DMS53 treated with DMSO at 0.1 percent for 48 hours (cell line): ENCODE results near the gene ITM2C.

ENCODE experiments used
- DNase-seq: peaks from one replicate; lab custom pipeline; 2025; ENCODE audit not compliant: unreplicated experiment; lab: John Stamatoyannopoulos, UW

ITM2C gene

DNA sequence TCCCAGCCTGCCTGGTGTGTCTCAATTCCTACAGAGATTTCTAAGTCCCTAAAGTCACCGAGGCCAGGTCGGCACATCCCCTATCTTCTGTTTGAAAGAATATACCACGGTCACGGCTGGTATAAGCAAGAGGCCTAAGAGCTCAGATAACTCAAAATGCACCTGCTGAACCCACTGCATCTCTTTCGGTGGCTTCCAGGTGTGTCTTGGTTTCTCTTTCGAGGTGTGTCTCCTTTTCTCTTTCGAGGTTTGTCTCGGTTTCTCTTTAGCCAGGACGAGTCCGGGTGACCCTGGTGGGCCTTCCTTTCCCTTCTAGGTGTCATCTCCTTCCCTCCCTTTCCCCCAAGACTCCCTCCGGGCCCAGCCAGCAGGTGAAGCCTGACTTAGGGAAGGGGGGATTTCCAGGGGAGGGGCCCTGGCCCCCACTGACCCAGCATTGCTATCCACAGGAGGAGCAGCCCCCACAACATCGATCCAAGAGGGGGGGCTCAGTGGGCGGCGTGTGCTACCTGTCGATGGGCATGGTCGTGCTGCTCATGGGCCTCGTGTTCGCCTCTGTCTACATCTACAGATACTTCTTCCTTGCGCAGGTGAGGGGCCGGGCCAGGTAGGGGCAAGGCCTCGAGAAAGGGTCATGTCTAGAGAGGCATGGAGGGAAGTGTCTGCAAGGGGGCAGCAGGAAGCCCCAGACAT lies 8.4 kb downstream of the ITM2C start:
- no peak for DNase-seq

- DNase-seq, result no peak
Measured at GRCh38 chr2:230873661-230874401, 9.1 kb downstream of the ITM2C start.

DNA sequence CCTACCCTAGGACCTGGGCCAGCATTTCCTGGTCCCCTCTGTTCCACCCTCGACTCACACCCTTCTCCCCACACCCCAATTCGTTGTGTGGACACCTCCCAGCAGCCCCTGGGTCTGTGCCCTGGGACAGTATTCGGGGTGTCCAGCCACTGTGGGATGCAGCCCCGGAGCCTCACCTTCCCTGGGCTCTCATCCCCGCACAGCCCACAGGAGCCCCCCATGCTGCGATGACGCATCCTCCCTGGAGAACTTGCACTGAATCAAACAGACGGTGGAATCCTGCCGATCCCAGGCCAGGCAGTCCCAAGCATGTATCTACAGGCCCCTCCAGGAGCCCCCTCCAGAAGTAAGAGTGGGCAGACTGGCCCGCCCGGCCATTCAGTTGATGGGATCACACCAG lies 9.7 kb downstream of the ITM2C start:
- no peak for DNase-seq

DNA sequence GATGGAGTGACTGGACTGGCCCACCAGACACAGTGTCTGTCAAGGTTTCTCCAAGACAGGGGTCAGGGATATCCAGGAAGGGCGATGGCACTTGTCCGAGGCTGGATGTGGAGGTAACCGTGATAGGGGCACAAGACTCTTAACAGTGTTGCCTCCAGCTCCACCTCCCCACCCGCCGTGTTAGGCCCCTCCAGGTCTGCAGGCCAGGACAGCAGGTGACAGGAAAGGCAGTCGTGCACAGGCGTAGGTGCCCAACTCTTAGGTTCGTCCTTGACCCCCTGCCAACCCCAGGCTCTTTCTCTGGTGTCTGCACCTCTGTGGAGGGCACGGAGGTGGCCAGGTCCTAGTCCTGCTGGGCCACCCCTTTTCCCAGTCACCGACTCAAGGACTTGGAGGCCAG lies 10.1 kb downstream of the ITM2C start:
- DNase-seq, result no peak

- DNase-seq, result no peak
Measured at GRCh38 chr2:230875347-230876315, 10.9 kb downstream of the ITM2C start.

DNA sequence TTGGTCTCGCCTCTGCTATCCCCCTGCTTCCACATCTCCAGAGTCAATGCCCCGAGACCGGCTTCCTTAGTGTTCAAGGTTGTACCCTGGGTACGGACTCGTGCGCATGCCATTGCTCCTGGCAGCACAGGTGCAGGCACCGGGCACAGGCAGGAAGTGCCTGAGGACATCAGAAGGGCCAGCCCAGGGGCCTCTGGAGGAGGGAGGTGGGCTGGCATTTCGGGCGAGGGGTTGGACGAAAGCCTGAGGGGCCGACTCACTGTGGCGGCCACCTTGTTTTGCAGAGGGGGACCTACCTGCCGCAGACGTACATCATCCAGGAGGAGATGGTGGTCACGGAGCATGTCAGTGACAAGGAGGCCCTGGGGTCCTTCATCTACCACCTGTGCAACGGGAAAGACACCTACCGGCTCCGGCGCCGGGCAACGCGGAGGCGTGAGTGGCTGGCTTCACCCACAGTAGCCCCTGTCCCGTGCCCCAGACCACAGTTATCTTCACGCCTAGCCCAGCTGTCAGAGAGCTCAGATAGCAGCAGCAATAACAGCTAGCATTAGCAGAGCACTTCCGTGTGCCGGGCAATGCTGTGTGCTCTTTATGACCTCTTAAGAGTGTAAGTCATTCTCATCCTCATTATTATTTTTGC lies 12.5 kb downstream of the ITM2C start:
- no peak for DNase-seq

DNA sequence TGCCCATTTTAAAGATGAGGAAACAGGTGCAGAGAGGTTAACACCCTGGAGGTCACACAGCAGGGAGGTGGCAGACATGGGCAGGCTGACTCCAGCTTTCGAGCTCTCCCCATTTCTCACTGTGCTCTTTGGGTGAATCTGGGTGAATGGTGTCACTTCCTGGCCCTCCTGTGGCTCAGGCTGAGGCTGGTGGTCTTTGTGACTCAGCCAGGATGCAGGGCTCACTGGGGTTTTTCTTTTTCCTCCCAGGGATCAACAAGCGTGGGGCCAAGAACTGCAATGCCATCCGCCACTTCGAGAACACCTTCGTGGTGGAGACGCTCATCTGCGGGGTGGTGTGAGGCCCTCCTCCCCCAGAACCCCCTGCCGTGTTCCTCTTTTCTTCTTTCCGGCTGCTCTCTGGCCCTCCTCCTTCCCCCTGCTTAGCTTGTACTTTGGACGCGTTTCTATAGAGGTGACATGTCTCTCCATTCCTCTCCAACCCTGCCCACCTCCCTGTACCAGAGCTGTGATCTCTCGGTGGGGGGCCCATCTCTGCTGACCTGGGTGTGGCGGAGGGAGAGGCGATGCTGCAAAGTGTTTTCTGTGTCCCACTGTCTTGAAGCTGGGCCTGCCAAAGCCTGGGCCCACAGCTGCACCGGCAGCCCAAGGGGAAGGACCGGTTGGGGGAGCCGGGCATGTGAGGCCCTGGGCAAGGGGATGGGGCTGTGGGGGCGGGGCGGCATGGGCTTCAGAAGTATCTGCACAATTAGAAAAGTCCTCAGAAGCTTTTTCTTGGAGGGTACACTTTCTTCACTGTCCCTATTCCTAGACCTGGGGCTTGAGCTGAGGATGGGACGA lies 13.2 kb downstream of the ITM2C start:
- DNase-seq, result no peak

- DNase-seq, result no peak
Measured at GRCh38 chr2:230878599-230879188, 14.0 kb downstream of the ITM2C start.

- no peak for DNase-seq
Measured at GRCh38 chr2:230879271-230879882, 14.6 kb downstream of the ITM2C start.

DNA sequence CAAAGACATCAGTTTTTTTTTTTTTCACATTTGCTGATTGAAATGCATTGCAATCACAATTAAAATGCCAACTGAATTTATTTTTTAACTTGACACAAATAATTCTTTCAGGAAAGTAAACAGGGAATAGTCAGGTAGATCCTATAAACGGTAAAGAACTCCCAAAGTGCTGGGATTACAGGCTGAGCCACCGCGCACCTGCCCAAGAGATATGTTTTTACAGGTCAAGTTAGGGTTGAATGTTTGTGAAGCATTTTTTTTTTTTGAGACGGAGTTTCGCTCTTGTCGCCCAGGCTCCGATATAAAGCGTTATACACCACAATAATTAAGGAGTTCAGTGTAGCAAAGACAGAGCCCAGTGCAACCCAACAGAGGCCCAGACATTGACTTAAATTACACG lies 15.1 kb downstream of the ITM2C start:
- DNase-seq, result no peak

- DNase-seq, result no peak
Measured at GRCh38 chr2:230881840-230882239, 17.1 kb downstream of the ITM2C start.

DNA sequence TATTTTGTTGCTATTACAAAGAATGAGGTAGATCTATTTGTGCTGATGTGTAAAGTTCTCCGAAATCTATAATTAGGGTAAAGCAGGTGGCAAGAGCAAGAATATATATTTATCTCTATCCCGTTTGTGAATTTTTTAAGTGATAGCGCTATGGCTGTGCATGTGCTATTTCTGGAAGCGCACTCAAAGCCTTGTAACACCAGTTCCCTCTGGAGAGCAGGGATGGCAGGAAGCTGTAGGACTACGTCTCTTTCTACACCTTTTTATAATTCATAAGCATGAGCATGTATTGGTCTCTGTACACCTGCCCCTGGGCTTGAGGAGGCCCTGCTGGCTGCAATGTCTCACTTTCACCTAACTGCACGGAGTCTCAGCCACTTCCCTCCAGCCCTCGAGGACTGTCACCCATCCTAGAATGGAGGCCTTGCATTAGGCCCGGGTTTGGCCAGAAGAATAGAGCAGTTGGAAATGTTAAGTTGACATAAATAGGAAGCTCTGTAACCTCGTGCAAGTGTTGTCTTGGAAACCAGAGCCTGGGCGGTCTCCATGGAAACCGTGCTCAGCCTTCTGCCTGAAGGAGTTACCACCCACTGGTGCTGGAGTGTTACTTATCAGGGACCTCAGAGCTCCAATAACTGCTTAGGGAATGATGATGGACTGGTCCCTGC lies 20.9 kb downstream of the ITM2C start:
- DNase-seq, result no peak

- DNase-seq, result no peak
Measured at GRCh38 chr2:230886206-230886605, 21.5 kb downstream of the ITM2C start.

DNA sequence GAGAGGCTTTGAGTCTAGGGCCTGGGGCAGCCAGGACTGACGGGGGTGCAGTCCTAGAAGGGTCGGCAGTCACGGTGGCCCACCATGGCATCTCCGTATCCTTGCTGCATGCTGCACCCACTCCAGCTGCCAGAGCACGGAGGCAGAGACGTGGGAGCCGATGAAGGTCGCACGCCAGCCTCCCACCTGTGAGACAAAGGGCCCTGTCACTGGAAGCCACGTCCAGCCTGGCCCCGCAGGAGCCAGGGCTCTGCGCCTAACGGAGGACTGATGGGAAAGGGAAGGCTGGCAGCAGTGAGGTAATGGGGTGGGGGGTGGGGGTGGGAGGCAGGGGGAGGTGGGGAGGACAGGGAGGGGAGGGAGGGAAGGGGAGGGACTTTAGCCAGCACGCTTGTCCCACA lies 21.9 kb downstream of the ITM2C start:
- no peak for DNase-seq

DNA sequence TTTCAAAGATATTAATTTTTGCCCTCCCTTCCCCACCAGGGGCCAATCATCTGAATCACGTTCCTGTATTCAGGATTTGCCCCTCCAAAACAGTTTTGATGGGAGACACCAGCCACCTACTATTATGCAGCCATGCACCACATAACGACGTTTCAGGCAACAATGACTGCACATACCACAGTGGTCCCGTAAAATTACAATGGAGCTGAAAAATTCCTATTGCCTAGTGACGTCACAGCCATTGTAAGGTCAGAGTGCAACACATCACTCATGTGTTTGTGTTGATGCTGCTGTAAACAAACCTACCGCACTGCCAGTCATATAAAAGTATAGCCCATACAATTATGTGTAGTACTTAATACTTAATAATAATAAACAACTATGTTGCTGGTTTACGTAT lies 22.6 kb downstream of the ITM2C start:
- no peak for DNase-seq

DNA sequence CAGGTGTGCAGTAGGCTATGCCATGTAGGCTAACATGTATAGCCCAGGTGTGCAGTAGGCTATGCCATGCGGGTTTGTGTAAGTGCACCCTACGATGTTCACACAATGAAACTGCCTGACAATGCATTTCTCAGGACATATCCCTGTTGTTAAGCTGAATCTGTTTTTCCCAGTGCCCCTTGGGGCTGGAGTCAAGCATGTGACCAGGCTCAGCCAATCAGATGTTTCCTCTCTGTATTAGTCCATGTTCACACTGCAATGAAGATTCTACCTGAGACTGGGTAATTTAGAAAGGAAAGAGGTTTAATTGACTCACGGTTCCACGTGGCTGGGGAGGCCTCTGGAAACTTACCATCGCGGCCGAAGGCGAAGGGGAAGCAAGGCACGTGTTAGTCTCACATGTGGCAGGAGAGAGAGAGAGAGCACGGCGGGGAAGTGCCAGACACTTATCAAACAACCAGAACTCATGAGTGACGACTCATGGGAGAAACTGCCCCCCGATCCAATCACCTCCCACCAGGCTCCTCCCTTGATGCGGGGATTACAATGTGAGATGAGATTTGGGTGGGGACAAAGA lies 24.2 kb downstream of the ITM2C start:
- DNase-seq, result no peak

- no peak for DNase-seq
Measured at GRCh38 chr2:230889911-230890601, 25.3 kb downstream of the ITM2C start.

DNA sequence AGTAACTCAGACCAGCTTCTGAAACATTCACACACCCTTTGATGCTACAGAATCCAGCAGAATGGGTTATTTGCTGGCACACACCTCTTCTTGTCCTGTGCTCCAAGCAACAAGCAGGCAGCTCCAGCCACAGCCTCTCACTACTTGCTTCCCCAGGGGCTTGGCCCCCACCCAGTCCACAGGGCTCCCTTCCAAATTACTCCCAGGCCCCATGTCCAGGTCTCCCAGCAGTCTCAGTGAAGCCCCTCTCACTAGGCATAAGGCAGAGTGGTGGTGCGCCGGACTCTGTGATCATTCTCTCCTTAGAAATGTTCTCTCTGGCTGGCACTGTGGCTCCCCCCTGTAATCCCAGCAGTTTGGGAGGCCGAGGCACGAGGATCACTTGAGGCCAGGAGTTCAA lies 25.9 kb downstream of the ITM2C start:
- no peak for DNase-seq
